Neuronal stem cell (in vitro differentiated cells): ENCODE measurements around the gene NDST1.

ENCODE experiments used
- DNase-seq: peaks from one replicate; pipeline ENCODE4 v3.0.0-alpha.2; 2013; ENCODE audit warnings: low spot score
- H2AFZ ChIP-seq: one replicate; pipeline ENCODE4 v1.6.1; 2013; ENCODE audit warnings: mild to moderate bottlenecking, low read length, inconsistent platforms
- H2AK5ac ChIP-seq: 2 replicates; pipeline ENCODE4 v1.6.1; 2013; ENCODE audit warnings: low read depth, mild to moderate bottlenecking, inconsistent platforms, low read length, moderate library complexity, mixed read lengths
- H2BK120ac ChIP-seq: 2 replicates; pipeline ENCODE4 v1.6.1; 2013; ENCODE audit warnings: low read depth, mild to moderate bottlenecking, inconsistent platforms, low read length, moderate library complexity, mixed read lengths
- H2BK12ac ChIP-seq: one replicate; pipeline ENCODE4 v1.6.1; 2013; ENCODE audit warnings: low read length, inconsistent platforms
- H2BK15ac ChIP-seq: 2 replicates; pipeline ENCODE4 v1.6.1; 2013; ENCODE audit warnings: mild to moderate bottlenecking, low read length, inconsistent platforms, mixed read lengths
- H2BK5ac ChIP-seq: one replicate; pipeline ENCODE4 v1.6.1; 2013; ENCODE audit warnings: inconsistent platforms, mild to moderate bottlenecking, low read length, moderate library complexity
- H3K14ac ChIP-seq: one replicate; pipeline ENCODE4 v1.6.1; 2013; ENCODE audit warnings: low read length, inconsistent platforms
- H3K18ac ChIP-seq: 2 replicates; pipeline ENCODE4 v1.6.1; 2013; ENCODE audit warnings: low read length, inconsistent platforms
- H3K23ac ChIP-seq: 2 replicates; pipeline ENCODE4 v1.6.1; 2013; ENCODE audit warnings: low read depth, mild to moderate bottlenecking, mixed read lengths, low read length, inconsistent platforms; ENCODE audit not compliant: poor library complexity
- H3K27ac ChIP-seq: replicated peaks from 3 replicates; pipeline ENCODE4 v1.5.1; 2013; ENCODE audit warnings: low read length, inconsistent platforms
- H3K27me3 ChIP-seq, 3 experiments: 2 replicates each; pipeline ENCODE4 v1.6.1; 2013; ENCODE audit warnings: low read length in 3 of 3, mild to moderate bottlenecking in 2 of 3, inconsistent platforms in 1 of 3, low read depth in 1 of 3, mixed read lengths in 1 of 3, moderate library complexity in 1 of 3; ENCODE audit not compliant: control insufficient read depth in 3 of 3, insufficient read depth in 3 of 3
- H3K36me3 ChIP-seq, 2 donors: replicated peaks in 1 of 2; 2 replicates each; pipeline ENCODE4 v1.6.1; 2013; ENCODE audit warnings: low read length in 2 of 2; ENCODE audit not compliant: control insufficient read depth in 2 of 2, insufficient read depth in 2 of 2
- H3K4ac ChIP-seq: 2 replicates; pipeline ENCODE4 v1.6.1; 2013; ENCODE audit warnings: inconsistent platforms, mild to moderate bottlenecking, low read length, moderate library complexity
- H3K4me1 ChIP-seq, 2 donors: 1 replicate in 1 of 2; 2 replicates in 1 of 2; pipeline ENCODE4 v1.6.1; 2013; ENCODE audit warnings: low read length in 2 of 2, low read depth in 1 of 2; ENCODE audit not compliant: control insufficient read depth in 2 of 2, insufficient read depth in 1 of 2
- H3K4me2 ChIP-seq: one replicate; pipeline ENCODE4 v1.6.1; 2013; ENCODE audit warnings: mild to moderate bottlenecking, low read length, inconsistent platforms; ENCODE audit not compliant: insufficient read depth, poor library complexity, severe bottlenecking
- H3K4me3 ChIP-seq, 2 donors: 2 replicates each; pipeline ENCODE4 v1.5.1; 2013; ENCODE audit warnings: low read length in 2 of 2, mild to moderate bottlenecking in 2 of 2, inconsistent platforms in 1 of 2, moderate library complexity in 1 of 2
- H3K79me1 ChIP-seq: one replicate; pipeline ENCODE4 v1.6.1; 2013; ENCODE audit warnings: low read depth, mild to moderate bottlenecking, inconsistent platforms, low read length, moderate library complexity
- H3K9ac ChIP-seq: one replicate; pipeline ENCODE4 v1.6.1; 2013; ENCODE audit warnings: mild to moderate bottlenecking, low read depth, low read length, inconsistent platforms; ENCODE audit not compliant: poor library complexity
- H3K9me3 ChIP-seq, 2 donors: replicated peaks in 1 of 2; 2 replicates each; pipeline versions ENCODE3 to v1.6.1; 2013; ENCODE audit warnings: low read length in 2 of 2, mild to moderate bottlenecking in 2 of 2, inconsistent platforms in 1 of 2, low read depth in 1 of 2, mixed read lengths in 1 of 2, moderate library complexity in 1 of 2; ENCODE audit not compliant: control insufficient read depth in 2 of 2, insufficient read depth in 1 of 2
- H4K8ac ChIP-seq: one replicate; pipeline ENCODE4 v1.6.1; 2013; ENCODE audit warnings: low read depth, mild to moderate bottlenecking, inconsistent platforms, low read length, moderate library complexity
- H4K91ac ChIP-seq: one replicate; pipeline ENCODE4 v1.6.1; 2013; ENCODE audit warnings: low read length, low read depth, mild to moderate bottlenecking, inconsistent platforms; ENCODE audit not compliant: poor library complexity
- WGBS, 2 donors: extraction: QIAGEN DNeasy Blood & Tissue Kit; methylation state at CpG; one replicate each; pipeline ENCODE4 v1.1.7; 2013; ENCODE audit warnings: missing lambda C conversion rate in 2 of 2, mixed read lengths in 1 of 2; ENCODE audit not compliant: insufficient read length in 2 of 2, insufficient replicate concordance in 1 of 2; ENCODE audit errors: extremely low coverage in 2 of 2; 5-methylcytosine and 5-hydroxymethylcytosine counted together

The NDST1 gene

GRCh38 chr5:150510460-150511263 lies 2.7 kb downstream of the NDST1 start:
- no peak overlapping the region for H2BK120ac ChIP-seq
- no CpG with 5 or more reads among the region's 12 CpGs for WGBS, 2 donors
- no peak overlapping the region for H2BK15ac ChIP-seq
- no peak for DNase-seq
- H3K14ac ChIP-seq: no peak overlapping the region
- H3K23ac ChIP-seq: no peak overlapping the region
- no peak overlapping the region for H4K8ac ChIP-seq
- peaks cover 28 to 40% of the 10 kb centered on the region in 2 donors for H3K4me1 ChIP-seq
- H2AFZ ChIP-seq: no peak overlapping the region
- H4K91ac ChIP-seq: no peak overlapping the region
- H3K4me2 ChIP-seq: no peak overlapping the region
- no peak overlapping the region for H2BK12ac ChIP-seq
- peaks cover 0 to 8% of the 10 kb centered on the region in 2 donors for H3K36me3 ChIP-seq
- no peak overlapping the region for H3K4ac ChIP-seq
- no peak overlapping the region for H3K9ac ChIP-seq
- no peak overlapping the region for H3K4me3 ChIP-seq
- peak overlapping the region; percentile 17 for H2AK5ac ChIP-seq
- no peak overlapping the region for H3K18ac ChIP-seq
- peaks cover 20% of the 10 kb centered on the region for H3K79me1 ChIP-seq
- H3K27me3 ChIP-seq: no peaks in the 10 kb centered on the region
- no peaks in the 10 kb centered on the region for H3K9me3 ChIP-seq
- peak overlapping the region; percentile 17 for H3K27ac ChIP-seq
- H2BK5ac ChIP-seq: peak overlapping the region; percentile 7

GRCh38 chr5:150511578-150512367 lies 3.8 kb downstream of the NDST1 start:
- Histone ChIP-seq H3K14ac (peak overlapping the region; percentile 73), H2BK15ac (peak overlapping the region; percentile 35), H2AFZ (no peak overlapping the region), H3K4me1 (peaks cover 28 to 31% of the 10 kb centered on the region in 2 donors), H3K18ac (peak overlapping the region; percentile 89), H3K4ac (peak overlapping the region; percentile 38), H3K9ac (no peak overlapping the region), H2BK5ac (no peak overlapping the region), H2BK12ac (peak overlapping the region; percentile 77), H3K27me3 (no peaks in the 10 kb centered on the region), H3K4me3 (no peak overlapping the region), H3K36me3 (peaks cover 0 to 5% of the 10 kb centered on the region in 2 donors), H3K9me3 (no peaks in the 10 kb centered on the region), H2AK5ac (peak overlapping the region; percentile 44), H3K4me2 (peak overlapping the region; percentile 21), H3K27ac (peak overlapping the region; percentile 19), H3K79me1 (peaks cover 22% of the 10 kb centered on the region), H4K91ac (no peak overlapping the region), H3K23ac (peak overlapping the region; percentile 92), H2BK120ac (no peak overlapping the region), H4K8ac (no peak overlapping the region)
- DNase-seq: no peak
- no CpG with 5 or more reads among the region's 7 CpGs for WGBS, 2 donors

- H2BK15ac ChIP-seq: no peak overlapping the region
- peaks cover 26 to 28% of the 10 kb centered on the region in 2 donors for H3K4me1 ChIP-seq
Measured at GRCh38 chr5:150512368-150512747, 4.4 kb downstream of the NDST1 start.

More at GRCh38 chr5:150512368-150512747, 4.4 kb downstream of the NDST1 start:
- Histone ChIP-seq H3K23ac (peak overlapping the region; percentile 92), H3K9me3 (no peaks in the 10 kb centered on the region), H2BK12ac (no peak overlapping the region), H3K27ac (no peak overlapping the region), H3K36me3 (peaks cover 0 to 5% of the 10 kb centered on the region in 2 donors), H3K27me3 (no peaks in the 10 kb centered on the region), H3K4me2 (no peak overlapping the region), H3K14ac (no peak overlapping the region), H2BK5ac (no peak overlapping the region), H3K18ac (no peak overlapping the region), H2AK5ac (peak overlapping the region; percentile 44), H3K79me1 (peaks cover 22% of the 10 kb centered on the region), H3K4ac (no peak overlapping the region), H3K9ac (no peak overlapping the region), H2BK120ac (no peak overlapping the region), H4K91ac (no peak overlapping the region), H4K8ac (no peak overlapping the region), H2AFZ (no peak overlapping the region), H3K4me3 (no peak overlapping the region)
- WGBS, 2 donors: no CpG with 5 or more reads among the region's 6 CpGs
- no peak for DNase-seq
